CD4-positive, alpha-beta T cell treated with Interferon alpha-2 for 1 hour (primary cell): Measurements from ENCODE around the gene ANKMY1.

Source experiments
- DNase-seq, 2 donors: peaks; one replicate each; pipeline ENCODE4 v3.0.0-alpha.2; 2020 to 2022

Gene ANKMY1

GRCh38 chr2:240443891-240444301, 113.9 kb downstream of the ANKMY1 start:
- DNase-seq, result no peak

- DNase-seq, result no peak
Observed at GRCh38 chr2:240442891-240443715, 114.7 kb downstream of the ANKMY1 start.

GRCh38 chr2:240441993-240442411, 115.8 kb downstream of the ANKMY1 start:
- DNase-seq, result no peak

- no peak for DNase-seq
Observed at GRCh38 chr2:240441326-240441992, 116.3 kb downstream of the ANKMY1 start.

- no peak for DNase-seq
Observed at GRCh38 chr2:240440704-240441320, 117.0 kb downstream of the ANKMY1 start.

- no peak for DNase-seq
Observed at GRCh38 chr2:240440251-240440650, 117.5 kb downstream of the ANKMY1 start.

GRCh38 chr2:240439698-240440151, 118.1 kb downstream of the ANKMY1 start:
- DNase-seq, result no peak

GRCh38 chr2:240438810-240439697, 118.7 kb downstream of the ANKMY1 start:
- DNase-seq, result no peak

- DNase-seq, result peak; percentile 50 to 72
Observed at GRCh38 chr2:240437861-240438809, 119.7 kb downstream of the ANKMY1 start.

GRCh38 chr2:240437551-240437860, 120.3 kb downstream of the ANKMY1 start:
- DNase-seq, result no peak

GRCh38 chr2:240436683-240437550, 120.9 kb downstream of the ANKMY1 start:
- no peak for DNase-seq

GRCh38 chr2:240435948-240436682, 121.7 kb downstream of the ANKMY1 start:
- no peak for DNase-seq

GRCh38 chr2:240435457-240435947, 122.3 kb downstream of the ANKMY1 start, which contains the start of gene GPC1:
Gene GPC1 (plus strand): TSS chr2:240435663. CDS start chr2:240435919, 256 bp downstream.
- peak in 1 of 2 donors; percentile 72 for DNase-seq

- peak; percentile 86 to 91 for DNase-seq
Observed at GRCh38 chr2:240434728-240435456, 122.9 kb downstream of the ANKMY1 start.

GRCh38 chr2:240433973-240434727, 123.6 kb downstream of the ANKMY1 start:
- no peak for DNase-seq

GRCh38 chr2:240432820-240433801, 124.7 kb downstream of the ANKMY1 start:
- no peak for DNase-seq

- DNase-seq, result no peak
Observed at GRCh38 chr2:240432430-240432819, 125.4 kb downstream of the ANKMY1 start.
